Measurements from ENCODE around the gene SIT1.
"Not testable (repeated sequence)": the region's sequence is repeated elsewhere in the genome, so short reads cannot be mapped to it uniquely, and the experiment has no call there.

SIT1 gene

DNA sequence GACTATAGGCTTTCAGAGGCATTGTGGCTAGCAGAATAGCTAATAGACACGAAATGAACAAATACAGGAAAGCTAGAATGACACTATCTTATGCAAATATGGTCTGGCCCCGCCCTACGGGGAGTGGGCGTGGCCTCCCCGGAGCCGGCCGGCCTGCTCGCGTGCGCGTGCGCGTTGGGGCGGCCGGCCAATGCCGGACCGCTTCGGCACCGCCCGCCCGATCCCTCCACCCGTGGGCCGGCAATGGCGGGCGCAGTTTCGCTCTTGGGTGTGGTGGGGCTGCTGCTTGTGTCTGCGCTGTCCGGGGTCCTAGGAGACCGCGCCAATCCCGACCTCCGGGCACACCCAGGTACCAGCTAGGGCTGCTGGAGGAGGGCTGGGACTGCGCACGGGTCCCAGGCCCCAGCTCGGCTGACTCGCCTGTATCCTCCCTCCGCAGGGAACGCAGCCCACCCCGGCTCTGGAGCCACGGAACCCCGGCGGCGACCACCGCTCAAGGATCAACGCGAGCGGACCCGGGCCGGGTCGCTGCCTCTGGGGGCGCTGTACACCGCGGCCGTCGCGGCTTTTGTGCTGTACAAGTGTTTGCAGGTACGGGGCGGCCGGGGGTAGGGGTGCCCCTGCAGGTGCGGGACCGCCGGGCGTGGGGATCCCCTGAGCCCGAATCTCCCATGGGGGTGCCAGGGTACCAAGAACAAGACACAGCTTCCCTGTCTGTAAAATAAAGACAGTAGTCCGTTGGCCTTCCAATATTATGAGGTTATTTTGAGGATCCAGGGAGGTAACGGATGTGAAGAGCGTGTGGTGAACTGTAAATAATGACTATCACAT is 7.6 kb upstream of the SIT1 start, which contains the start of gene CCDC107:
TSS of gene CCDC107 (plus strand) at position 156 of the 831 bp plus-strand sequence. CDS start at position 244, 88 bp downstream.
- DNase-seq: peak in 1 of 2 experiments; percentile 50

- DNase-seq: peak; percentile 87 to 93
These were observed 6.9 kb upstream of the SIT1 start, which contains the start of gene RMRP for GRCh38 chr9:35657546-35658136. Gene RMRP (minus strand): TSS chr9:35658019.

GRCh38 chr9:35656831-35657545 is 6.3 kb upstream of the SIT1 start:
- no peak for DNase-seq

GRCh38 chr9:35656348-35656747 is 5.6 kb upstream of the SIT1 start:
- no peak for DNase-seq

DNA sequence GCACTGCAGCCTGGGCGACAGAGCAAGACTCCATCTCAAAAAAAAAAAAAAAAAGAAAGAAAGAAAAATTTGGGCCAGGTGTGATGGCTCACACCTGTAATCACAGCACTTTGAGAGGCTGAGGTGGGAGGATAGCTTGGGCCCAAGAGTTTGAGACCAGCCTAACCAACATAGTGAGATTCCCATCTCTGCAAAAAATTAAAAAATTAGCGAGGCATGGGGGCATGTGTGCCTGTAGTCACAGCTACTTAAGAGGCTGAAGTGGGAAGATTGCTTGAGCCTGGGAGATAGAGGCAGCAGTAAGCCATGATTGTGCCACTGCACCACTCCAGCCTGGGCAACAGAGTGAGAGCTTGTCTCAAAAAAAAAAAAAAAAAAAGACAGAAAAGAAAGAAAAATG is 2.9 kb upstream of the SIT1 start:
- DNase-seq: no peak

DNA sequence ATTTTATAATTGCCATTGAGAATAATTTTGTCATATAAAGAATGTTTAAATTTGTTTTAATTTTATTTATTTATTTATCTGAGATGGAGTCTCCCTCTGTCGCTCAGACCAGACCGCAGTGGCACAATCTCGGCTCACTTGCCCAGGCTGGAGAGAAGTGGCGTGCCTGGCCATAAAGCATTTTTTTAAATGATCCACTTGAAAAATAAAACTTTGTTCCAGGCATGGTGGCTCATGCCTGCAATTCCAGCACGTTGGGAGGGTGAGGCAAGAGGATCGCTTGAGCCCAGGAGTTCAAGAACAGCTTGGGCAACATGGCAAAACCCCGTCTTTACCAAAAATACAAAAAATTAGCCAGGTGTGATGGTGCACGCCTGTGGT is 2.1 kb upstream of the SIT1 start:
- DNase-seq: no peak

DNA sequence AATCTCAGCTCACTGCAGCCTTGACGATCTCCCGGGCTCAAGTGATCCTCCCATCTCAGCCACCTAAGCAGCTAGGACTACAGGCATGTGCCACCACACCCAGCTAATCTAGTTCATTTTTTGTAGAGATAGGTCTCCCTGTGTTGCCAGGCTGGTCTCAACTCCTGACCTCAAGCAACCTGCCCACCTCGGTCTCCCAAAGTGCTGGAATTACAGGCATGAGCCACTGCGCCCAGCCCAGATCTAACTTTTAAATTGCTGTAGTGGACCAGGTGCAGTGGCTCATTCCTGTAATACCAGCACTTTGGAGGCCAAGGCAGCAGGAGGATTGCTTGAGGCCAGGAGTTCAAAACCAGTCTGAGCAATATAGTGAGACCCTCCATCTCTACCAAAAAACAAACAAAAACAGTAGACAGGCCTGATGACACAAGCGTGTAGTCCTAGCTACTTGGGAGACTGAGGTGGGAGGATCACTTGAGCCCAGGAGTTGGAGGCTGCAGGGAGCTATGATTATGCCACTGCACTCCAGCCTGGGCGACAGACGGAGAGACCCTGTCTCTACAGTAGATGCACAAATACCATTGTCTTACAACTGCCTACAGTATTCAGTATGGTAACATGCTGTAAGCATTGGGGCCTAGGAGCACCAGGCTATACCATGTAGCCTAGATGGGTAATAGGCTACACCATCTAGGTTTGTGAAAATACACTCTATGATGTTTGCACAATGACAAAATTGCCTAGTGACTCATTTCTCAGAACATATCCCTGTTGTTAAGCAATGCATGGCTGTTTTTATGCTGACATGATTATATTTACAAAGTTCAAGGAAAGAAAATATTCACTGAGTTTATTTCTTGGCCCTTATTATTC is 1.5 kb upstream of the SIT1 start:
- DNase-seq: no peak

- DNase-seq: no peak
These were observed 1.0 kb downstream of the SIT1 start for GRCh38 chr9:35649431-35650340.

GRCh38 chr9:35646533-35647265 is 4.0 kb downstream of the SIT1 start:
- DNase-seq: peak; percentile 34 to 71

- DNase-seq: no peak
These were observed 4.6 kb downstream of the SIT1 start for GRCh38 chr9:35646153-35646532.

DNA sequence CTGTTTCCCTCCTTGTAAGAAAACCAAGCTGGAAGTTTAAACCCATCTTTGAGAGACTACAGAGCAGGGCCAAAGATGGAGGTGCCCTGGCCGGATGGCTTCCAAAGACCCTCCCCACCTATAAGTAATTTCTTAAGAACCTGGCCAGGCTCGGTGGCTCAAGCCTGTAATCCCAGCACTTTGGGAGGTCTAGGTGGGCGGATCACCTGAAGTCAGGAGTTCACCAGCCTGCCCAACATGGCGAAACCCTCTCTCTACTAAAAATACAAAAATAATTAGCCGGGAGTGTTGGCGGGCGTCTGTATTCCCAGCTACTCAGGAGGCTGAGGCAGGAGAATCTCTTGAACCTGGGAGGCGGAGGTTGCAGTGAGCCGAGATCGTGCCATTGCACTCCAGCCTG is 5.0 kb downstream of the SIT1 start:
- DNase-seq: not testable (repeated sequence)

DNA sequence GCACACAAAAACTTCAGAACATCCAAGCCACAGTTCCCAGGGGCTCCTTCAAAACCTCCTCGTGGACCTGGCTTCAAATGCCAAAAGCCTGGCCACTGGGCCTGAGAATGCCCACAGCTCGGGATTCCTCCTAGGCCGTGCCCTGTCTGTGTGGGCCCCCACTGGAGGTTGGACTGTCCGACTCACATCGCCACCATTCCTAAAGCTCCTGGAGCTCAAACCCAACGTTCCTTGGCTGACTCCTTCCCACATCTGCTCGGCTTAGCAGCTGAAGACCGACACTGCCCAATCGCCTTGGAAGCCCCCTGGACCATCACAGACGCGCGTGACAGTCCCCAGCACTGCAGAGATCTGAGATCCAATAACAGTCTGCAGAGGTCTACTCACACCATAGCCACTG is 7.7 kb downstream of the SIT1 start:
- no peak for DNase-seq

DNA sequence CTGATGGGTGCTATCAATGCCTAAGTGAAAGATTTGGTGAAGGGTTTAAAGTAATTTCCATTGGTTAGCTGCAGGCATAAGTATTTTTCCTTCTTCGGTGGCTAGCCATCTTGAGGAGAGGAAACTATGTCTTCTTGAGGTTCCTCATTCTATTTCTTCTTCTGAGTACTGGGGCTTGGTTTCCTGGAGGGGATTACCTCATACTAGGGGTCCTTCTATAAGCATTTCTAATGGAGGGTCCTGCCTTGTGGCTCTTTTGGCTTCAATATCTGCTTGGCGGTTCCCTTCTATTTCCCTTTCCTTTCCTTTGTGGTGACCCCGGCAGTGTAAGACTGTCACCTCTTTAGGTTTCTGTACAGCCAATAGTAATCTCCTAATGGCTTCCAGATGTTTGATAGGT is 9.3 kb downstream of the SIT1 start:
- not testable (repeated sequence) for DNase-seq

DNA sequence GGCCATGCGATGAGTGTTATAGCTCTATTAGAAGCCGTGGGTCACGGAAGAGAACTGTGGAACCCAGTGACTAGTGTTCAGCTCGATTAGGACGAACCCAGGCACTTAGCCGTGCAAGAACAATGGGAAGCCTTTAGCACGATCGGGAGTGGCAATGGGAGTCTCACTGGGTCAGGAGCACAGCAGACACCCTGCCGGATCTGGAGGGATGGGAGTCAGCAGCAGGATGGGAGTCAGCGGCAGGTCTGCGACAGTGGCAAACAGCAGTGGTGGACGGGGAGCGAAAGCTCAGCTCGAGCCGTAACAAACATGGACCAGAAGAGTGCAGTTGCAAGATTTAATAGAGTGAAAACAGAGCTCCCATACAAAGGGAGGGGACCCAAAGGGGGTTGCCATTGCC is 10.3 kb downstream of the SIT1 start:
- not testable (repeated sequence) for DNase-seq

DNA sequence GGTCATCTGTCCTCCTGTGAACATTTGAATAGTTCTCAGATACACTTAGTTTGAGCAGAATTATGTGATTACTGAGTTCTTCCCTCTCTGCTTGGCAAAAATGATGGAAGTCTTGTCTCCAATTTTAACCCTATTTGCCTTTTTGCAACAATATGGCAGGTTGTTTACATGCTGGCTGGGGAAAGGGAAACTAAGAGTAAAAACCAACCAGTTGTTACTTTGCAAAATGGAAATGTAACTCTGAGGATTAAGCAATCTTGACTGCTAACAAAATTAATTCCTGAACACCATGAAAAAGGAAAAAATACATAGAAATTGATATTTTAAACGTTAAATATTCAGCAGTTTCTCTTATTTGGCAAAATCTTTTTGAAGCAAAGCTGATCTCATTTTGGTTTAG is 11.1 kb downstream of the SIT1 start:
- no peak for DNase-seq

GRCh38 chr9:35639225-35639624 is 11.5 kb downstream of the SIT1 start:
- DNase-seq: not testable (repeated sequence)

DNA sequence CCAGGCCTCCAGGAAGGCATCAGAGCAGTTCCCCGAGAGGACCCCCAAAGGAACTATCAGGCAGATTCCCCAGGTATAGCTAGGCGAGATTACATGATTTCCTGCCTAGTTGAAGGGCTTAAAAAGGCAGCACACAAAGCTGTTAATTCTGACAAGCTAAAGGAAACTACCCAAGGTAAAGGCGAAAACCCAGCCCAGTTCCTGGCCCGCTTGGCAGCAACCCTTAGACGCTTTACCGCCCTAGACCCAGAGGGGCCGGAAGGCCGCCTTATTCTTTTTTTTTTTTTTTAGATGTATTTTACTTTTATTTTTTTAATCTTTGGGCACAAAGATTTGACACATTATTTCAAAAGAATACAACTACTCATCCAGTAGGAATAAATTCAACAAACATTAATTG is 12.0 kb downstream of the SIT1 start:
- not testable (repeated sequence) for DNase-seq

- not testable (repeated sequence) for DNase-seq
These were observed 13.2 kb downstream of the SIT1 start for GRCh38 chr9:35637427-35637955.

DNA sequence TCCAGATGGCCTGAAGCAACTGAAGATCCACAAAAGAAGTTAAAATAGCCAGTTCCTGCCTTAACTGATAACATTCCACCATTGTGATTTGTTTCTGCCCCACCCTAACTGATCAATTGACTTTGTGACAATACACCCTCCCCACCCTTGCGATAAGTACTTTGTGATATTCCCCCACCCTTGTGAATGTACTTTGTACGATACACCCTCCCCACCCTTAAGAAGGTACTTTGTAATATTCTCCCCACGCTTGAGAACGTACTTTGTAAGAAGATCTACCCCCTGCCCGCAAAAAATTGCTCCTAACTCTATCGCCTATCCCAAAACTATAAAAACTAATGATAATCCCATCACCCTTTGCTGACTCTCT is 13.9 kb downstream of the SIT1 start:
- not testable (repeated sequence) for DNase-seq

DNA sequence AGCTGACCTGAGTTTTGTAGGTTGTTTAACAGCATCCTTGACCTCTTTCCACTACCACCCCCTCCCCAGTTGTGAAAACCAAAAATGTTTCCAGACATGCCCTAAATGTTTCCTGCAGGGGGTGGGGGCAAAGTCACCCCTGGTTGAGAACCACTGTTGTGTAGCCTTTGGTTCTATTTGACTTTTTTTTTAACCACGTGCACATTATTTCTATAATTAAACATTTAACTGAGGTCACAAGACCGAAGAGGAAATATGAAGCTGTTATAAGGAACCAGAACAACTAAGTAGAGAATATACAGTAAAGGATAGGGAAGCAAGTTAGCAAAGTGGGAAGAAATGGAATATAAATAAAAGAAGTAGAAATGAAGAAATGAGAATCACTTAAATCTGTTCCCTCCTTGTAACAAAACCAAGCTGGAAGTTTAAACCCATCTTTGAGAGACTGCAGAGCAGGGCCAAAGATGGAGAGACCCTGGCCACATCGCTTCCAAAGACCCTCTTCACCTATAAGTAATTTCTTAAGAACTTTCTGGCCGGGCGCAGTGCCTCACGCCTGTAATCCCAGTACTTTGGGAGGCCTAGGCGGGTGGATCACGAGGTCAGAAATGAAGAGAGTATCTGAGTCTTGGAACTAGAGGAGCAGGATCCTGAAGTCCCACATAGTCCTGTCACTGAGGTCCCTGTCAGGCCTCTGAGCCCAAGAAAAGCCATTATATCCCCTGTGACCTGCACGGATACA is 14.4 kb downstream of the SIT1 start:
- DNase-seq: no peak

All from SHP77 (cell line).